ENCODE results near the gene IL27RA.

The IL27RA gene

DNA sequence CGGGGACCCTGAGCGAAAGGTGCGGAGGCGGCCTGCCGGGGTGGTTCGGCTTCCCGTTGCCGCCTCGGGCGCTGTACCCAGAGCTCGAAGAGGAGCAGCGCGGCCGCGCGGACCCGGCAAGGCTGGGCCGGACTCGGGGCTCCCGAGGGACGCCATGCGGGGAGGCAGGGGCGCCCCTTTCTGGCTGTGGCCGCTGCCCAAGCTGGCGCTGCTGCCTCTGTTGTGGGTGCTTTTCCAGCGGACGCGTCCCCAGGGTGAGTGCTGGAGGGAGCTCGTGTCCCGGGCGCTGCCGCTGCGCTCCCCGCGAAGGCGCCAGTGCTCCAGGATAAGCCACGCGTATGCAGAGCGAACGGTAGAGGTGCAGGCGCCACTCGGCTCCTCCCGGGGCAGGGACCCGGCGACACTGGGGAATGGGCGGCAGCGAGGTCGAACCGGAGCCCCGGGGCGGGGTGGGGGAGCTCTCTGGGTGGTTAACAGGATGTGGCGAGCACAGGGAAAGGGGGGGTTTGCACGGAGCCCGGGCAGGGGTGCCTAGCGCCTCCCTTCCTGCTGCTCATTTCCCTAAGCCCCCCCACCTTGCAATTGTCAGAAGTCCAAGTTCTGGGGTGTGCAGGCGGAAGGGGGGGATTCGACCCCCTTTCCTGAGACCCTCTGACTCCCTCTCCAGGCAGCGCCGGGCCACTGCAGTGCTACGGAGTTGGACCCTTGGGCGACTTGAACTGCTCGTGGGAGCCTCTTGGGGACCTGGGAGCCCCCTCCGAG is at the start of gene IL27RA:
TSS of gene IL27RA (plus strand) at position 44 of the 762 bp plus-strand sequence. CDS start at position 155, 111 bp downstream.
- no peaks in the 10 kb centered on the region for H3K36me3 ChIP-seq (replicated peaks; ENCODE audit: low read depth, low read length)
- H3K79me2 ChIP-seq (ENCODE audit: low read length): no peaks in the 10 kb centered on the region
- peak within 1 kb of the TSS; percentile 77 for H3K4me2 ChIP-seq (ENCODE audit: low read length)
- peak within 1 kb of the TSS; percentile 49 for H3K27ac ChIP-seq (ENCODE audit: low read length)
- TF ChIP-seq CTCF (IDR thresholded peaks at IDR 0.05; ENCODE audit: low read depth, low read length) (peak; percentile 88), EZH2phosphoT487 (IDR thresholded peaks at IDR 0.05; ENCODE audit: low read depth) (no peak)
- H4K20me1 ChIP-seq (ENCODE audit: insufficient read depth, low read length): no peaks in the 10 kb centered on the region
- peak within 1 kb of the TSS; percentile 97 for H2AFZ ChIP-seq (ENCODE audit: low read depth, low read length)
- H3K27me3 ChIP-seq (ENCODE audit: low read depth, low read length): peaks cover 36% of the 10 kb centered on the region
- peak within 1 kb of the TSS; percentile 92 for H3K9ac ChIP-seq (ENCODE audit: low read length)
- H3K4me1 ChIP-seq (ENCODE audit: low read length): peaks cover 13% of the 10 kb centered on the region
- H3K9me3 ChIP-seq (ENCODE audit: insufficient read depth, low read length): no peaks in the 10 kb centered on the region
- peak within 1 kb of the TSS; percentile 93 for H3K4me3 ChIP-seq (ENCODE audit: low read length)

DNA sequence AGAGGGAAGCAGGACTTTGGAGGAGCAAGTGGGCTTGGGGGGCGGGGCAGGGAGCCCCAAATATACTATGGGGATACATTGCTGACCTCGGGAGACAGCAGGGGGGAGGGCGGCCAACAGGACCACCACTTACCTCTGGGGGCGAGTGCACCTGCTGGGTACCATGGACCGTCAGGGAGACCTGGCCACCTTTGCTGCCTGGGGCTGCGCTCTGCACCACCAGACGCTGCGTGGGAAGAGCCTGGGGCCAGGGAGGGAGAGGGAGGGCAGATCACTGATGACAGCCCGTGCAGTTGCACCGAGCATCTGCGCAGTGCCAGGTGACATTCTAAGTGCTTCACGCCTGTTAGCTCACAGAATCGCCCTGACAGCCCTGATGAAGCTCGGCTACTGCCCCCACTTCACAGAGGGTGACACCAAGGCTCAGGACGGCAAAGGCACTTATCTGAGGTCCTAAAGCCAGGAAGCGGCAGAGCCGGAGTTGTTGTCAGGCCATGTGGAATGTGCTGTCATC is 49.5 kb upstream of the IL27RA start:
- H4K20me1 ChIP-seq (ENCODE audit: insufficient read depth, low read length): no peaks in the 10 kb centered on the region
- no peaks in the 10 kb centered on the region for H3K9me3 ChIP-seq (ENCODE audit: insufficient read depth, low read length)
- peaks cover 3% of the 10 kb centered on the region for H3K36me3 ChIP-seq (replicated peaks; ENCODE audit: low read depth, low read length)
- H2AFZ ChIP-seq (ENCODE audit: low read depth, low read length): no peak overlapping the region
- no peaks in the 10 kb centered on the region for H3K27me3 ChIP-seq (ENCODE audit: low read depth, low read length)
- TF ChIP-seq CTCF (IDR thresholded peaks at IDR 0.05; ENCODE audit: low read depth, low read length) (no peak), EZH2phosphoT487 (IDR thresholded peaks at IDR 0.05; ENCODE audit: low read depth) (no peak)
- peaks cover 21% of the 10 kb centered on the region for H3K4me1 ChIP-seq (ENCODE audit: low read length)
- H3K27ac ChIP-seq (ENCODE audit: low read length): no peak overlapping the region
- no peaks in the 10 kb centered on the region for H3K79me2 ChIP-seq (ENCODE audit: low read length)
- H3K4me2 ChIP-seq (ENCODE audit: low read length): no peak overlapping the region
- H3K4me3 ChIP-seq (ENCODE audit: low read length): no peak overlapping the region
- no peak overlapping the region for H3K9ac ChIP-seq (ENCODE audit: low read length)

- no peaks in the 10 kb centered on the region for H3K9me3 ChIP-seq (ENCODE audit: insufficient read depth, low read length)
- no peak overlapping the region for H2AFZ ChIP-seq (ENCODE audit: low read depth, low read length)
- no peak for TF ChIP-seq CTCF (IDR thresholded peaks at IDR 0.05; ENCODE audit: low read depth, low read length)
- no peak for TF ChIP-seq EZH2phosphoT487 (IDR thresholded peaks at IDR 0.05; ENCODE audit: low read depth)
- peaks cover 28% of the 10 kb centered on the region for H3K4me1 ChIP-seq (ENCODE audit: low read length)
- H3K4me2 ChIP-seq (ENCODE audit: low read length): no peak overlapping the region
- H3K79me2 ChIP-seq (ENCODE audit: low read length): no peaks in the 10 kb centered on the region
- peaks cover 3% of the 10 kb centered on the region for H3K36me3 ChIP-seq (replicated peaks; ENCODE audit: low read depth, low read length)
- H3K27ac ChIP-seq (ENCODE audit: low read length): no peak overlapping the region
- H3K27me3 ChIP-seq (ENCODE audit: low read depth, low read length): no peaks in the 10 kb centered on the region
- H3K9ac ChIP-seq (ENCODE audit: low read length): no peak overlapping the region
- no peaks in the 10 kb centered on the region for H4K20me1 ChIP-seq (ENCODE audit: insufficient read depth, low read length)
- no peak overlapping the region for H3K4me3 ChIP-seq (ENCODE audit: low read length)
Measured at GRCh38 chr19:13982773-13983172, 48.8 kb upstream of the IL27RA start.

DNA sequence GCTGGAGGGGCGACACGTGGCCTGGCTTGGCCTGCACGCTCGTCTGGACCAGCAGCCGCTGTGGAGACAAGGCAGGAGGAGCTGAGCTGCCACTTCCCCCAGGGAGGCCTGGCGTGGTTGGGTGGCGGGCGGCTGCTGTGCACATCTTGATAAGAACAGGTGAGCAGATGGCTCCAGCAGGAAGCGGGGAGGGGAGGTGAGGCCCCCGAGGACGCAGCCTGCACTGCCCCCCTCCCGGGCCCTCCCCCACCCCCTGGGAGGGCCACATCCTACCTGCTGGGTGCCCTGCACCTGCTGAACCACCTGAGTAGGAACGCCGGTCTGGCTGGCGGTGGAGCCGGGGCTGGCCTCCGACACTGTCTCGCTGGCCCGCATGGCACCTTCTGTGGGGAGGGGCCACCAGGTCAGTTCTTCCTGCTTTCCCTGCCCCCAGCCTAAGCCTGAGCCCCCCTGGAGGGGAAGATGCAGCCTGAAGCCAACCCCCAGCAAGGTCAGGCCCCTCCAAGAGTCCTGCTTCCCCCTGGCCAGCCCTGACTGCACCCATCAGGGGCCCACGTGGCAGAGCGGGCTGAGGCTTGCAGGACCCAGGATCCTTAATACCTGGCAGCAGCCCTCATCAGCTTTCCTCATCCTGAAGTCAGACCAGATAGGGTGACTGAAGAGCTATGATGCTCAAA is 48.2 kb upstream of the IL27RA start:
- H3K79me2 ChIP-seq (ENCODE audit: low read length): no peaks in the 10 kb centered on the region
- no peak for TF ChIP-seq CTCF (IDR thresholded peaks at IDR 0.05; ENCODE audit: low read depth, low read length)
- TF ChIP-seq EZH2phosphoT487 (IDR thresholded peaks at IDR 0.05; ENCODE audit: low read depth): no peak
- H2AFZ ChIP-seq (ENCODE audit: low read depth, low read length): no peak overlapping the region
- H3K4me2 ChIP-seq (ENCODE audit: low read length): no peak overlapping the region
- H3K27me3 ChIP-seq (ENCODE audit: low read depth, low read length): no peaks in the 10 kb centered on the region
- no peaks in the 10 kb centered on the region for H3K9me3 ChIP-seq (ENCODE audit: insufficient read depth, low read length)
- peaks cover 32% of the 10 kb centered on the region for H3K4me1 ChIP-seq (ENCODE audit: low read length)
- no peak overlapping the region for H3K4me3 ChIP-seq (ENCODE audit: low read length)
- no peak overlapping the region for H3K27ac ChIP-seq (ENCODE audit: low read length)
- peaks cover 6% of the 10 kb centered on the region for H3K36me3 ChIP-seq (replicated peaks; ENCODE audit: low read depth, low read length)
- H4K20me1 ChIP-seq (ENCODE audit: insufficient read depth, low read length): no peaks in the 10 kb centered on the region
- H3K9ac ChIP-seq (ENCODE audit: low read length): no peak overlapping the region

Measured in OCI-LY3 (cell line).